ENCODE measurements around the gene MRPL37. TPM values are rescaled to one million over a fixed set of nuclear protein-coding genes. Genes with fewer than 3 reads are reported as not detected.

The MRPL37 gene
- total RNA-seq, 1 experiment from 2014 or later = 180 TPM

DNA sequence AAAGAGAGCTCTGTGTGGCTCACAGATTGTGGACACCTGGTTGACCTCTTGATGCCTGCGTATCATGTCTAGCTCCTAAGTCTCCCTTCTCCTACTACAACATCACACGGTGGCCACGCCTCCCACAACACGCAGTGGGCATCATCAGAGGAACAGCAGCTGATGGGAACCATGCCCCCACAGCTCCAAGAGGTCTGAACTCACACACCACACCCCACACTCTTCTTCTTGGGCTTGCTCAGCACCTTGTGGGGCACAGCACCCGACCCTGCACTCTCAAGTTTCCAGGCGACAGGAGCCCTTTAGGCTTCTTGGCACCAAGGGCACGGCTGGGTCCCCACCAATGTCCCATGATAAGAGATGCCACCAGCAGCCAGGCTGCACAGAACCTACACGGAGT, 28.4 kb upstream of the MRPL37 start:
- ChIA-PET CTCF (no interaction called here), POLR2A (ENCODE audit: unreplicated experiment) (no interaction called here)
- H3K36me3 ChIP-seq (ENCODE audit: low read depth) = no peaks in the 10 kb centered on the region
- H3F3A ChIP-seq (ENCODE audit: insufficient read depth, low read depth) = no peaks in the 10 kb centered on the region
- intact Hi-C loops (cut with micrococcal nuclease; ENCODE audit: unreplicated experiment) = no loop called here
- no TSS peak for BruUV-seq (replicated peaks)
- H3K4me1 ChIP-seq (replicated peaks; ENCODE audit: insufficient read depth) = no peaks in the 10 kb centered on the region
- H2AFZ ChIP-seq = no peak overlapping the region
- H4K20me1 ChIP-seq (ENCODE audit: insufficient read depth) = no peaks in the 10 kb centered on the region
- no peak overlapping the region for H3K4me2 ChIP-seq
- H3K27me3 ChIP-seq (ENCODE audit: insufficient read depth, low read depth) = no peaks in the 10 kb centered on the region
- no peak overlapping the region for H3K27ac ChIP-seq
- no peak overlapping the region for H3K4me3 ChIP-seq
- no peaks in the 10 kb centered on the region for H3K79me2 ChIP-seq (ENCODE audit: low read depth)
- H3K9me3 ChIP-seq (ENCODE audit: insufficient read depth, low read depth) = no peaks in the 10 kb centered on the region
- H3K9me2 ChIP-seq (ENCODE audit: insufficient read depth) = no peaks in the 10 kb centered on the region
- DNase-seq = no peak
- TF ChIP-seq EZH2 (IDR thresholded peaks at IDR 0.05; ENCODE audit: low read depth) = no peak

DNA sequence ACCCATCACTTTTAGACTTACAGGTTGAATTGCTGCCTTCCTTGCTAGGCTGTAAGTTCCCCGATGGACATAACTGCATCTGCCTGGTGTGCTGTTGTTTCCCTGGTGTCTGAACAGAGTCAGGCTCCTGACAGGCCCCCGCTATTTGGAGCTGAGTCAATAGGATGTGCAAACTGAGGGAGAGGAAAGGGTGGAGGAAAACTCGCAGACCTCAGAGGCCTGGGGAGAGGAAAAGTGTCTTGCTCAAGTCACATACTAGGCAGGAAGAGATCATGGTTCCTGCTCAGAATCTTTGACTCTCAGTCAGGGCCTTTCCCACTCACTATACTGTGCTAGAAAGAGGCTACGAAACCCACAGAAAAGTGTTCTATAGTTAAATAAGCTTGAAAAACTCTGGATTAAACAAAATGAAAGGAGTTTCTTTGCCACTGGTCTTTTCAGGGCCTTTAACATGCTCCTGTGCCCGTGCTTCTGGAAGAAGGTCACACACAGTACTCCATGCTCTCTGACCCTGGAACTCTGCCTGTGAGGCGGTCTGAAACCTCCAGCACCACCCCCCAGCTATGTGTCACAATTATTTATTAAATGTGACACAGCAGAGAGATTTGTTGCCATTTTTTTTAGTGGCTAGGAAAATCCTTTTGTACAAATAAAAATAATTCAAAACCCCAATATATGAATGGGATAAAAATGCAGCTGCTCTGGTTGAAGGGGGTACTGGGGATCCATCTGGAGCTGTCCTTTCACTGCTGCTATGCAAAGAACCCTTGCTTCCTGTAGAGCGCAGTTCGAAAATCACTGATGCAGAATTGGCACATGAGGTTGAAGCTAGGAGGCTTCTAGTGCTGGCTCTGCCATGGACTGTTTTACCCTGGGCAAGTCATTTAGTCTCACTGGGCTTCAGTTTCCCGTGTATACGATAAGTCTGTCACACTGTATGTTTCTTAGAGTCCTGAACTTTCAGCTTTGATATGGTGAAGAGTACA, 27.1 kb upstream of the MRPL37 start:
- Histone ChIP-seq H3K4me1 (replicated peaks; ENCODE audit: insufficient read depth) (no peaks in the 10 kb centered on the region), H3F3A (ENCODE audit: insufficient read depth, low read depth) (no peaks in the 10 kb centered on the region), H3K27ac (no peak overlapping the region), H3K36me3 (ENCODE audit: low read depth) (no peaks in the 10 kb centered on the region), H4K20me1 (ENCODE audit: insufficient read depth) (no peaks in the 10 kb centered on the region), H3K9me2 (ENCODE audit: insufficient read depth) (no peaks in the 10 kb centered on the region), H2AFZ (no peak overlapping the region), H3K4me2 (no peak overlapping the region), H3K9me3 (ENCODE audit: insufficient read depth, low read depth) (no peaks in the 10 kb centered on the region), H3K4me3 (no peak overlapping the region), H3K27me3 (ENCODE audit: insufficient read depth, low read depth) (no peaks in the 10 kb centered on the region), H3K79me2 (ENCODE audit: low read depth) (no peaks in the 10 kb centered on the region)
- no peak for TF ChIP-seq EZH2 (IDR thresholded peaks at IDR 0.05; ENCODE audit: low read depth)
- TF ChIP-seq, protein P1, sequence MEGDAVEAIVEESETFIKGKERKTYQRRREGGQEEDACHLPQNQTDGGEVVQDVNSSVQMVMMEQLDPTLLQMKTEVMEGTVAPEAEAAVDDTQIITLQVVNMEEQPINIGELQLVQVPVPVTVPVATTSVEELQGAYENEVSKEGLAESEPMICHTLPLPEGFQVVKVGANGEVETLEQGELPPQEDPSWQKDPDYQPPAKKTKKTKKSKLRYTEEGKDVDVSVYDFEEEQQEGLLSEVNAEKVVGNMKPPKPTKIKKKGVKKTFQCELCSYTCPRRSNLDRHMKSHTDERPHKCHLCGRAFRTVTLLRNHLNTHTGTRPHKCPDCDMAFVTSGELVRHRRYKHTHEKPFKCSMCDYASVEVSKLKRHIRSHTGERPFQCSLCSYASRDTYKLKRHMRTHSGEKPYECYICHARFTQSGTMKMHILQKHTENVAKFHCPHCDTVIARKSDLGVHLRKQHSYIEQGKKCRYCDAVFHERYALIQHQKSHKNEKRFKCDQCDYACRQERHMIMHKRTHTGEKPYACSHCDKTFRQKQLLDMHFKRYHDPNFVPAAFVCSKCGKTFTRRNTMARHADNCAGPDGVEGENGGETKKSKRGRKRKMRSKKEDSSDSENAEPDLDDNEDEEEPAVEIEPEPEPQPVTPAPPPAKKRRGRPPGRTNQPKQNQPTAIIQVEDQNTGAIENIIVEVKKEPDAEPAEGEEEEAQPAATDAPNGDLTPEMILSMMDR (conservative IDR thresholded peaks at IDR 0.05) = no peak
- intact Hi-C loops (cut with micrococcal nuclease; ENCODE audit: unreplicated experiment) = no loop called here
- POLR2A ChIA-PET (ENCODE audit: unreplicated experiment) = no interaction called here
- no TSS peak for BruUV-seq (replicated peaks)
- CTCF ChIA-PET = no interaction called here
- no peak for DNase-seq

DNA sequence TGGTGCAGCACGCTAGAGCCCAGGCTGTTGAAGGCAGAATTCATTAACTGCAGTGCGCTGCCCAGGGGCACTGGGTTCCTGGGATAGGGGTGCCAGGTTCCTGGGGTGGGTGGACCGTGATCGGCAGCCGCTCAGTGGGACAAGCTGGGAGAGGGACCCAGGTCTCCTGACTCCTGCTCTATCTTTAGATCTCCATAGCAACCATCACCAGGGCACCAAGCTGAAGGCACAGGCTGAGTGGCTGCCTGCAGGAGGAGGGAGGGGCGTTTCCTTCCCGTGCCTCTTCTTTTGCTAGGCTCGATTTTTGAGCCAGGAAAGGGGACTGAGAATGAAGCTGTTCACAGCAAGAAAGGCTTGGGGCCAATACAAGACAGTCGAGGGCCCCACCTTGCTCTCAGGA, 26.3 kb upstream of the MRPL37 start:
- intact Hi-C loops (cut with micrococcal nuclease; ENCODE audit: unreplicated experiment) = no loop called here
- Histone ChIP-seq H4K20me1 (ENCODE audit: insufficient read depth) (no peaks in the 10 kb centered on the region), H3K36me3 (ENCODE audit: low read depth) (no peaks in the 10 kb centered on the region), H3F3A (ENCODE audit: insufficient read depth, low read depth) (no peaks in the 10 kb centered on the region), H3K27ac (no peak overlapping the region), H3K79me2 (ENCODE audit: low read depth) (no peaks in the 10 kb centered on the region), H2AFZ (no peak overlapping the region), H3K4me1 (replicated peaks; ENCODE audit: insufficient read depth) (no peaks in the 10 kb centered on the region), H3K4me3 (no peak overlapping the region), H3K9me3 (ENCODE audit: insufficient read depth, low read depth) (no peaks in the 10 kb centered on the region), H3K27me3 (ENCODE audit: insufficient read depth, low read depth) (no peaks in the 10 kb centered on the region), H3K9me2 (ENCODE audit: insufficient read depth) (no peaks in the 10 kb centered on the region), H3K4me2 (no peak overlapping the region)
- BruUV-seq (replicated peaks) = no TSS peak
- POLR2A ChIA-PET (ENCODE audit: unreplicated experiment) = no interaction called here
- TF ChIP-seq, protein P1 (conservative IDR thresholded peaks at IDR 0.05) = no peak
- no peak for TF ChIP-seq EZH2 (IDR thresholded peaks at IDR 0.05; ENCODE audit: low read depth)
- CTCF ChIA-PET = no interaction called here
- DNase-seq = no peak
